Ascending aorta (tissue), 2 donors: ENCODE data around the gene SPG11. TPM values are rescaled to one million over a fixed set of nuclear protein-coding genes. Genes with fewer than 3 reads are reported as not detected.

ENCODE experiments used
- DNase-seq, 2 donors: peaks; one replicate each; pipeline ENCODE4 v3.0.0-alpha.2; 2019; ENCODE audit warnings: low spot score in 2 of 2
- H3K27ac ChIP-seq, 2 donors: fragments of 200-600 bp; sonication (generic); one replicate each; pipeline ENCODE4 v1.5.1; 2016 to 2017; ENCODE audit warnings: mild to moderate bottlenecking in 1 of 2
- H3K27me3 ChIP-seq: fragments of 200-600 bp; sonication (generic); one replicate; pipeline ENCODE4 v1.5.1; 2017
- H3K36me3 ChIP-seq, 2 donors: fragments of 200-600 bp; sonication (generic); one replicate each; pipeline ENCODE4 v1.5.1; 2016
- H3K4me1 ChIP-seq, 2 donors: fragments of 200-600 bp; sonication (generic); one replicate each; pipeline ENCODE4 v1.5.1; 2016 to 2017; ENCODE audit warnings: mild to moderate bottlenecking in 1 of 2
- H3K4me3 ChIP-seq, 2 donors: fragments of 200-600 bp; sonication (generic); one replicate each; pipeline ENCODE4 v1.5.1; 2016 to 2017; ENCODE audit warnings: mild to moderate bottlenecking in 1 of 2
- H3K9me3 ChIP-seq, 2 donors: fragments of 200-600 bp; sonication (generic); one replicate each; pipeline ENCODE4 v1.5.1; 2016
- intact Hi-C: fragments of 100-400 bp; cut with DNase I; formaldehyde crosslinking; loops from one replicate; pipeline ENCODE4 v1.15.1; 2023
- total RNA-seq: library from RNA; depleted of rRNA; stranded (reverse); fragments of >200 nt; gene quantifications from one replicate; pipeline ENCODE4 v1.1.0, GENCODE V29; 2016
- TF ChIP-seq, protein P1 (sequence below), 3 experiments: fragments of 200-600 bp in 2 of 3; fragments of 450-650 bp in 1 of 3; sonication (generic) in 2 of 3; IDR thresholded peaks; one replicate each; pipeline ENCODE4 v1.5.1; 2016 to 2019; ENCODE audit warnings: antibody characterized with exemption in 3 of 3, mild to moderate bottlenecking in 1 of 3, moderate library complexity in 1 of 3

SPG11 gene
- total RNA-seq, 1 donor from 2014 or later: 21.1 TPM

DNA sequence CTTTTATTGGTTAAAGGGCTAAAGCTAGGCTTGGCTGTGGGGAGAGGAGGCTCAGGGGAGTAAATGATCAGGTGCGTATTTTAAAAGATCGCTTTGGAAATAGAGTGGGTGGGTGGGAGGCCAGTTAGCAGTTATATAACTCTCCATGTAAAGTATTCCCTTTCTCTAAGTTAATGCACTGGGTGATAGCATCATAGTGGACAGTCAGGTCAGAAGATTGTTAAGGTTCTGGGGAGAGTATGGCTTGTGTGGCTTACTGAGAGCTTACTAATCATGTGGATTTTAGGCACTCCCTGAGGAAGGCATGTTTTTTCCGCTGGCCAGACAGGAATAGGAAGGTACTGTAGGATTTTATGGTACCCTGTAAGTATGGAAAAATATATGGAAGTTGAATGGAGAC, 132.8 kb downstream of the SPG11 start:
- H3K9me3 ChIP-seq: no peaks in the 10 kb centered on the region
- DNase-seq: no peak
- peaks cover 7 to 9% of the 10 kb centered on the region in 2 donors for H3K36me3 ChIP-seq
- H3K27me3 ChIP-seq: no peaks in the 10 kb centered on the region
- no peak overlapping the region for H3K27ac ChIP-seq
- no peak overlapping the region for H3K4me3 ChIP-seq
- intact Hi-C loops: no loop called here
- peaks cover 2 to 9% of the 10 kb centered on the region in 2 donors for H3K4me1 ChIP-seq
- TF ChIP-seq, protein P1, sequence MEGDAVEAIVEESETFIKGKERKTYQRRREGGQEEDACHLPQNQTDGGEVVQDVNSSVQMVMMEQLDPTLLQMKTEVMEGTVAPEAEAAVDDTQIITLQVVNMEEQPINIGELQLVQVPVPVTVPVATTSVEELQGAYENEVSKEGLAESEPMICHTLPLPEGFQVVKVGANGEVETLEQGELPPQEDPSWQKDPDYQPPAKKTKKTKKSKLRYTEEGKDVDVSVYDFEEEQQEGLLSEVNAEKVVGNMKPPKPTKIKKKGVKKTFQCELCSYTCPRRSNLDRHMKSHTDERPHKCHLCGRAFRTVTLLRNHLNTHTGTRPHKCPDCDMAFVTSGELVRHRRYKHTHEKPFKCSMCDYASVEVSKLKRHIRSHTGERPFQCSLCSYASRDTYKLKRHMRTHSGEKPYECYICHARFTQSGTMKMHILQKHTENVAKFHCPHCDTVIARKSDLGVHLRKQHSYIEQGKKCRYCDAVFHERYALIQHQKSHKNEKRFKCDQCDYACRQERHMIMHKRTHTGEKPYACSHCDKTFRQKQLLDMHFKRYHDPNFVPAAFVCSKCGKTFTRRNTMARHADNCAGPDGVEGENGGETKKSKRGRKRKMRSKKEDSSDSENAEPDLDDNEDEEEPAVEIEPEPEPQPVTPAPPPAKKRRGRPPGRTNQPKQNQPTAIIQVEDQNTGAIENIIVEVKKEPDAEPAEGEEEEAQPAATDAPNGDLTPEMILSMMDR (IDR thresholded peaks at IDR 0.05): no peak

DNA sequence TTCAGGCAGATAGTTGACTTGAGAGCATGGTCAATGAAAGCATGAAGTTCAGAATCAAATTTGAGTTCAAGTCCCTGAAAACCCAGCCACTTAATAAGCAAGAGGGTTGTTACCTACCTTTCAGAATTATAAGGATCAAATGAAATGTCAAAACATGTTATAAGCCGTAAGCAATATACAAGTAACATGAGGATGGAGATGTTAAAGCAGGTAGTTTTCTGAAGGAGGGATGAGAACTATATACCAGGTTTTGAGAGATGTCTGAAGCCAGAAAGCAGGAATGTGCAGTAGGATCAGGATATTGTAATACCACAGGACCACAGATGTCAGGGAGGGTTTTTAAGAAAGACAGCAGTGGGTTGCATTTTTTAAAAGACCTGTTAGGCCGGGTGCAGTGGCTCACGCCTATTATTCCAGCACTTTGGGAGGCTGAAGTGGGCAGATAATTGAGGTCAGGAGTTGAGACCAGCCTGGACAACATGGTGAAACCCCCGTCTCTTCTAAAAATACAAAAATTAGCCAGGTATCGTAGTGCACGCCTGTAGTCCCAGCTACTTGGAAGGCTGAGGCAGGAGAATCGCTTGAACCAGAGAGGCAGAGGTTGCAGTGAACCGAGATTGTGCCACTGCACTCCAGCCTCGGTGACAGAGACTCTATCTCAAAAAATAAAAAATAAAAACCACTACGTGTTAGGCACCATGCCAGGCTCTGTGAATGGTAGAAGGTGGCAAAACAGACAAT, 133.4 kb downstream of the SPG11 start:
- Histone ChIP-seq H3K36me3 (peaks cover 9 to 11% of the 10 kb centered on the region in 2 donors), H3K4me1 (peaks cover 0 to 4% of the 10 kb centered on the region in 2 donors), H3K9me3 (no peaks in the 10 kb centered on the region), H3K4me3 (no peak overlapping the region), H3K27me3 (no peaks in the 10 kb centered on the region), H3K27ac (no peak overlapping the region)
- no peak for DNase-seq
- intact Hi-C loops: no loop called here
- TF ChIP-seq, protein P1 (IDR thresholded peaks at IDR 0.05): no peak

DNA sequence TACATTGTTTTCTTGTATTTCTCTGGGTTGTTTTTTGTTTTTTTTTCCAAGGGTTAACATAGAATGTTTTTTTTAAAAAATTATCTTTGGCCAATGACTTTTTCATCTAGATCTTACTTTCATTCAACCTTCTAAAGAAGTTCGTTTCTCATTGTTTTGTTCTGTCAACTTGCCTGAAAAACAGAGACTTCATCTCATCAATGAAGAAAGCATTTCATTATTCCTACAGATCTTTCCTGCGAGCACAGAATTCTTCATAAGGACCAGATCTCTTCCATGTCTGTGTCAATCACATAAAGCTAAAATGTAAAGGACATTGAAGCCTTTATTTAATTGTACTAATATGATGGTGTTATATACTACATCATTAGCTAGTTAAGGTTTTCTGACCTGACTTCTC, 136.2 kb downstream of the SPG11 start:
- DNase-seq: no peak
- no peaks in the 10 kb centered on the region for H3K9me3 ChIP-seq
- H3K4me3 ChIP-seq: no peak overlapping the region
- no peak overlapping the region for H3K27ac ChIP-seq
- H3K36me3 ChIP-seq: peaks cover 21 to 32% of the 10 kb centered on the region in 2 donors
- TF ChIP-seq, protein P1 (IDR thresholded peaks at IDR 0.05): no peak
- intact Hi-C loops: no loop called here
- no peaks in the 10 kb centered on the region for H3K4me1 ChIP-seq
- H3K27me3 ChIP-seq: no peaks in the 10 kb centered on the region

DNA sequence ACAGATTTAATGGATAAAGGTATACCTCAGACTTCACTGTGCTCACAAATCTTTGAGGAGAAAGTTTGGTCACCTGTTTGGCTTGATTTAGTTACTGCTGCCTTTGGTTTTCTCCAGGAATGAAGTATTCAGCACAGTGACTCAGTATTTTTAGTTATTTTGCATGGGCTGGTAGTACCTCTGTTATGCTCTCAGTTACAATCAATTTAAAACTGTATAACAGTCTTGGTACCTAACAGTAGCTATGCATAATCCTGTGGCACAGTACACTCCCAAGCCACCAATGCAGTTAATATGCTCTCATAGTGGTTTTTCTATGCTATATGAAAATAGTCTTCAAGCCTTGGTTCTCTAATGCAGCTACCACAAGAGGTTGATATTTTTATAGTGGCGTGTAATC, 138.4 kb downstream of the SPG11 start:
- DNase-seq: no peak
- H3K36me3 ChIP-seq: peaks cover 37 to 38% of the 10 kb centered on the region in 2 donors
- no peaks in the 10 kb centered on the region for H3K27me3 ChIP-seq
- TF ChIP-seq, protein P1 (IDR thresholded peaks at IDR 0.05): no peak
- H3K4me1 ChIP-seq: no peaks in the 10 kb centered on the region
- intact Hi-C loops: no loop called here
- no peak overlapping the region for H3K27ac ChIP-seq
- H3K4me3 ChIP-seq: no peak overlapping the region
- no peaks in the 10 kb centered on the region for H3K9me3 ChIP-seq

DNA sequence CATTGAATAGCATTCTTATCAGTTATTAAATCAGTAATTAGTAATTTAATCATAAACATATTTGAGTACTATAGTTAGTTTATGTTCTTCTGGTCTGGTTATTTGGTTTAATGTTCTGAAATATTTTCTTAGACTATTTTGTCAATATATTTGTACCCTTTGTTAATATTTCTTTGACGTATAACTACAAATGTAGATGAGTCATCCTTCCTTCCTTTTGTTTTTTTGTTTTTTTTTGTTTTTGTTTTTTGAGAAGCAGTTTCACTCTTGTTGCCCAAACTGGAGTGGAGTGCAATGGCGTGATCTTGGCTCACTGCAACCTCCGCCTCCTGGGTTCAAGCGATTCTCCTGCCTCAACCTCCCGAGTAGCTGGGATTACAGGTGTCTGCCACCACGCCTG, 143.9 kb downstream of the SPG11 start:
- no peak overlapping the region for H3K27ac ChIP-seq
- peaks cover 38 to 61% of the 10 kb centered on the region in 2 donors for H3K36me3 ChIP-seq
- no peak overlapping the region for H3K4me3 ChIP-seq
- H3K9me3 ChIP-seq: no peaks in the 10 kb centered on the region
- intact Hi-C loops: no loop called here
- no peaks in the 10 kb centered on the region for H3K27me3 ChIP-seq
- no peaks in the 10 kb centered on the region for H3K4me1 ChIP-seq
- TF ChIP-seq, protein P1 (IDR thresholded peaks at IDR 0.05): no peak
- DNase-seq: no peak
